GM23338 (cell line): ENCODE results near the gene ZSCAN25.

Experiments
- CTCF ChIP-seq, 2 experiments: fragments of 200-600 bp in 1 of 2; sonication (generic) in 1 of 2; conservative IDR thresholded peaks; 2 replicates each; pipeline versions ENCODE4 v1.5.1 to v1.6.1; 2016 to 2017; ENCODE audit warnings: antibody characterized with exemption in 2 of 2, low read depth in 2 of 2, mild to moderate bottlenecking in 2 of 2, moderate library complexity in 1 of 2
- STAT1 ChIP-seq: IDR thresholded peaks from one replicate; pipeline ENCODE4 v1.6.1; 2016; ENCODE audit warnings: antibody characterized with exemption; ENCODE audit not compliant: unreplicated experiment

GRCh38 chr7:99669782-99670181, 53.0 kb downstream of the ZSCAN25 start:
- TF ChIP-seq CTCF (conservative IDR thresholded peaks at IDR 0.05; ENCODE audit: low read depth in 2 of 2) (no peak), STAT1 (no peak)
